HepG2 (cell line): ENCODE data around the gene MYORG. TPM values are rescaled to one million over a fixed set of nuclear protein-coding genes. Genes with fewer than 3 reads are reported as not detected.
A peak's percentile ranks its signal among the peaks of the same experiment; 100 is the strongest.

Experiments used
- ATRX ChIP-seq: sonication (generic); formaldehyde crosslinking; IDR thresholded peaks from 2 replicates; pipeline ENCODE4 v1.4.0; 2020; ENCODE audit warnings: missing genetic modification reagents, borderline replicate concordance
- CHD2 ChIP-seq: IDR thresholded peaks from 2 replicates; pipeline ENCODE4 v1.6.1; 2011; ENCODE audit warnings: low read depth, low read length, improper control_type of control experiment
- FLYWCH1 ChIP-seq: sonication (generic); formaldehyde crosslinking; IDR thresholded peaks from 2 replicates; pipeline ENCODE4 v1.8.1; 2023; ENCODE audit warnings: mild to moderate bottlenecking, missing genetic modification reagents
- GATAD1 ChIP-seq: IDR thresholded peaks from 2 replicates; pipeline ENCODE4 v1.6.1; 2016; ENCODE audit warnings: missing genetic modification reagents, missing compliant biosample characterization
- HOXA5 ChIP-seq: sonication (generic); formaldehyde crosslinking; IDR thresholded peaks from 2 replicates; pipeline ENCODE4 v1.4.0; 2020; ENCODE audit warnings: missing genetic modification reagents
- KLF11 ChIP-seq: IDR thresholded peaks from 2 replicates; pipeline ENCODE4 v1.6.1; 2016; ENCODE audit warnings: missing compliant biosample characterization
- MNT ChIP-seq: fragments of 450-650 bp; IDR thresholded peaks from 2 replicates; pipeline ENCODE4 v1.6.1; 2016
- MZF1 ChIP-seq: sonication (generic); formaldehyde crosslinking; IDR thresholded peaks from 2 replicates; pipeline ENCODE4 v1.8.1; 2023; ENCODE audit warnings: mild to moderate bottlenecking, missing genetic modification reagents, borderline replicate concordance
- PRDM10 ChIP-seq: sonication (generic); formaldehyde crosslinking; IDR thresholded peaks from 2 replicates; pipeline ENCODE4 v1.4.0; 2020; ENCODE audit warnings: low read depth, missing genetic modification reagents
- RFX5 ChIP-seq: IDR thresholded peaks from 2 replicates; pipeline ENCODE4 v1.6.1; 2011; ENCODE audit warnings: low read depth, low read length, improper control_type of control experiment
- SKIL ChIP-seq: sonication (generic); formaldehyde crosslinking; IDR thresholded peaks from 2 replicates; pipeline ENCODE4 v1.8.0; 2022; ENCODE audit warnings: missing genetic modification reagents, mild to moderate bottlenecking, moderate library complexity, borderline replicate concordance
- TARDBP ChIP-seq: sonication (generic); formaldehyde crosslinking; IDR thresholded peaks from 2 replicates; pipeline ENCODE4 v1.8.0; 2022; ENCODE audit warnings: mild to moderate bottlenecking, missing genetic modification reagents
- TP53 ChIP-seq: sonication (generic); formaldehyde crosslinking; conservative IDR thresholded peaks from 2 replicates; pipeline ENCODE4 v1.4.0; 2020; ENCODE audit warnings: missing genetic modification reagents
- ZBTB37 ChIP-seq: sonication (generic); formaldehyde crosslinking; IDR thresholded peaks from 2 replicates; pipeline ENCODE4 v1.4.0; 2020; ENCODE audit warnings: mild to moderate bottlenecking, missing genetic modification reagents
- ZNF232 ChIP-seq: sonication (generic); formaldehyde crosslinking; IDR thresholded peaks from 2 replicates; pipeline ENCODE4 v1.4.0; 2020; ENCODE audit warnings: missing genetic modification reagents, borderline replicate concordance
- ZNF354B ChIP-seq: sonication (generic); formaldehyde crosslinking; IDR thresholded peaks from 2 replicates; pipeline ENCODE4 v1.8.0; 2022; ENCODE audit warnings: mild to moderate bottlenecking, missing genetic modification reagents
- ZNF530 ChIP-seq: sonication (generic); formaldehyde crosslinking; IDR thresholded peaks from 2 replicates; pipeline ENCODE4 v1.5.0; 2020; ENCODE audit warnings: low read depth, mild to moderate bottlenecking, missing genetic modification reagents
- ZNF543 ChIP-seq: sonication (generic); formaldehyde crosslinking; IDR thresholded peaks from 2 replicates; pipeline ENCODE4 v1.4.0; 2020; ENCODE audit warnings: mild to moderate bottlenecking, missing genetic modification reagents
- ZNF772 ChIP-seq: sonication (generic); formaldehyde crosslinking; IDR thresholded peaks from 2 replicates; pipeline ENCODE4 v1.5.0; 2020; ENCODE audit warnings: mild to moderate bottlenecking, missing genetic modification reagents
- ZNF781 ChIP-seq: sonication (generic); formaldehyde crosslinking; IDR thresholded peaks from 2 replicates; pipeline ENCODE4 v1.5.1; 2020; ENCODE audit warnings: borderline replicate concordance, mild to moderate bottlenecking, missing genetic modification reagents; ENCODE audit errors: not compliant biosample characterization
- ZNF784 ChIP-seq: sonication (generic); formaldehyde crosslinking; IDR thresholded peaks from 2 replicates; pipeline ENCODE4 v1.5.1; 2020; ENCODE audit warnings: missing genetic modification reagents, mild to moderate bottlenecking, borderline replicate concordance
- polyA plus RNA-seq, 8 experiments: library from polyadenylated mRNA; depleted of rRNA in 3 of 8; stranded (reverse) in 7 of 8; unstranded in 1 of 8; fragments of >200 nt; fragmentation: Illumina TruSeq in 4 of 8; extraction: Trizol in 4 of 8; gene quantifications; 2 replicates each; pipeline versions ENCODE4 v1.2.1 to v1.2.3, GENCODE V29; 2011 to 2016; ENCODE audit warnings: low read depth in 4 of 8, missing spikeins in 1 of 8, mixed read lengths in 1 of 8; ENCODE audit not compliant: insufficient read depth in 1 of 8
- total RNA-seq, 5 experiments: library from RNA; depleted of rRNA; stranded (reverse); fragments of >200 nt; fragmentation: Illumina TruSeq; extraction: Trizol; gene quantifications; 2 replicates each; pipeline ENCODE4 v1.2.3, GENCODE V29; 2016; ENCODE audit warnings: low read depth in 1 of 5

Gene MYORG
- total and polyA plus RNA-seq, 2 of the 13 experiments (the other 11 are each of a cell fraction or from before 2014, with no cell fraction given) = 11.1 to 22.4 TPM

GRCh38 chr9:34374905-34375552, 1.7 kb downstream of the MYORG start (continued):
- TF ChIP-seq PRDM10 (CRISPR knock-in tag) (peak; percentile 29; the same call in 1 of the 2 replicates), MZF1 (CRISPR knock-in tag) (no peak), TARDBP (CRISPR knock-in tag) (peak; percentile 76), ZNF772 (CRISPR knock-in tag) (peak; percentile 77; the same call in 1 of the 2 replicates), ZNF543 (CRISPR knock-in tag) (no peak), FLYWCH1 (CRISPR knock-in tag) (no peak), ZBTB37 (CRISPR knock-in tag) (no peak), SKIL (CRISPR knock-in tag) (no peak), GATAD1 (CRISPR knock-in tag) (peak; percentile 52; the same call in 1 of the 2 replicates), MNT (no peak), CHD2 (no peak), RFX5 (no peak), ATRX (no peak), ZNF530 (CRISPR knock-in tag) (no peak), ZNF784 (CRISPR knock-in tag) (0 out of 2 replicates have a peak, but pooled peaks have one; percentile 32), HOXA5 (CRISPR knock-in tag) (no peak), ZNF232 (CRISPR knock-in tag) (no peak), ZNF781 (CRISPR knock-in tag) (no peak), TP53 (CRISPR knock-in tag) (no peak), KLF11 (CRISPR knock-in tag) (no peak), ZNF354B (no peak)
